K562 (cell line): ENCODE measurements around the gene MAN2A1. TPM values are rescaled to one million over a fixed set of nuclear protein-coding genes. Genes with fewer than 3 reads are reported as not detected.

Source experiments
- ATAC-seq: fragments of 200-7000 bp; cut with Tn5 transposase; 3 replicates; pipeline ENCODE4 v1.9.1; 2020; ENCODE audit warnings: moderate library complexity
- BruUV-seq: library from RNA; stranded (reverse); fragments of 400-500 nt; replicated peaks from 2 replicates; lab custom pipeline; 2021; lab: Mats Ljungman, UMichigan
- CTCF ChIA-PET: fragments of 300-600 bp; formaldehyde crosslinking; extraction: SDS; loops from one replicate; lab custom pipeline; 2021; ENCODE audit warnings: low intra/inter-chr PET ratio; lab: Yijun Ruan, JAX
- POLR2A ChIA-PET: fragments of 300-600, 350-650 bp; sonication (Branson Sonifier 250); formaldehyde crosslinking; extraction: SDS; loops from one replicate; lab custom pipeline; 2021; ENCODE audit warnings: antibody characterized with exemption, inconsistent platforms; lab: Yijun Ruan, JAX
- DNase-seq, 4 experiments: peaks; one replicate each; pipeline versions ENCODE4 v3.0.0 to v3.0.0-alpha.2; 2011 to 2018; ENCODE audit warnings: low spot score in 3 of 4, mixed read lengths in 3 of 4; ENCODE audit errors: extremely low read depth in 1 of 4
- FAIRE-seq: peaks from 2 replicates; lab custom pipeline; 2011; peaks lifted over from hg19 to GRCh38; lab: Jason Lieb, UNC
- H2AFZ ChIP-seq: 2 replicates; pipeline ENCODE4 v1.6.0; 2011; ENCODE audit warnings: low read depth, low read length, control low read depth, inconsistent platforms
- H3K27ac ChIP-seq: fragments of 200-600 bp; 3 replicates; pipeline ENCODE4 v1.8.0; 2011; ENCODE audit warnings: low read depth, mild to moderate bottlenecking, control low read depth, inconsistent platforms, low read length, moderate library complexity, mixed read lengths; ENCODE audit errors: extremely low read depth
- H3K27me3 ChIP-seq, 2 experiments: fragments of 300-600 bp in 1 of 2; 2 replicates in 1 of 2; 3 replicates in 1 of 2; pipeline versions ENCODE4 v1.6.0 to v1.8.0; 2011; ENCODE audit warnings: inconsistent platforms in 2 of 2, low read length in 2 of 2, mild to moderate bottlenecking in 1 of 2, mixed read lengths in 1 of 2, moderate library complexity in 1 of 2; ENCODE audit not compliant: control insufficient read depth in 2 of 2, insufficient read depth in 2 of 2
- H3K36me3 ChIP-seq: fragments of 300-600 bp; 3 replicates; pipeline ENCODE4 v1.8.0; 2011; ENCODE audit warnings: mild to moderate bottlenecking, low read length, inconsistent platforms; ENCODE audit not compliant: control insufficient read depth, insufficient read depth
- H3K4me1 ChIP-seq, 2 experiments: fragments of 200-600 bp in 1 of 2; replicated peaks in 1 of 2; 2 replicates in 1 of 2; 3 replicates in 1 of 2; pipeline versions ENCODE4 v1.5.1 to v1.8.0; 2011; ENCODE audit warnings: inconsistent platforms in 2 of 2, low read length in 2 of 2, mild to moderate bottlenecking in 1 of 2, mixed read lengths in 1 of 2, moderate library complexity in 1 of 2; ENCODE audit not compliant: control insufficient read depth in 2 of 2, insufficient read depth in 2 of 2
- H3K4me2 ChIP-seq: 2 replicates; pipeline ENCODE4 v1.6.1; 2011; ENCODE audit warnings: low read length, control low read depth, inconsistent platforms, mixed read lengths; ENCODE audit not compliant: insufficient read depth
- H3K4me3 ChIP-seq: fragments of 200-600 bp; sonication (generic), shearing (Covaris generic); 2 replicates; pipeline ENCODE4 v1.5.1; 2016; ENCODE audit warnings: control low read depth, inconsistent platforms
- H3K79me2 ChIP-seq: fragments of 200-600 bp; 3 replicates; pipeline ENCODE4 v1.8.0; 2011; ENCODE audit warnings: low read length, inconsistent platforms; ENCODE audit not compliant: control insufficient read depth, insufficient read depth
- H3K9ac ChIP-seq, 2 experiments: 2 replicates each; pipeline versions ENCODE4 v1.6.0 to v1.6.1; 2011; ENCODE audit warnings: low read depth in 2 of 2, low read length in 2 of 2, control low read depth in 1 of 2, inconsistent platforms in 1 of 2, mild to moderate bottlenecking in 1 of 2, mixed read lengths in 1 of 2; ENCODE audit not compliant: insufficient read depth in 1 of 2
- H3K9me1 ChIP-seq: one replicate; pipeline ENCODE4 v1.6.0; 2011; ENCODE audit warnings: inconsistent platforms, mild to moderate bottlenecking, low read length, moderate library complexity; ENCODE audit not compliant: control insufficient read depth, insufficient read depth
- H3K9me3 ChIP-seq: replicated peaks from 2 replicates; pipeline ENCODE4 v1.5.1; 2011; ENCODE audit warnings: low read depth, low read length, inconsistent platforms; ENCODE audit not compliant: control insufficient read depth, insufficient read depth
- H4K20me1 ChIP-seq: replicated peaks from 2 replicates; pipeline ENCODE4 v1.6.1; 2011; ENCODE audit warnings: low read length, inconsistent platforms, mixed read lengths; ENCODE audit not compliant: control insufficient read depth, insufficient read depth
- BCL6 ChIP-seq: fragments of 250-450 bp; sonication (Bioruptor Pico); IDR thresholded peaks from 2 replicates; pipeline ENCODE4 v1.4.0; 2020
- NCOR1 ChIP-seq: fragments of 450-650 bp; IDR thresholded peaks from 2 replicates; pipeline ENCODE4 v1.6.1; 2016; ENCODE audit warnings: mild to moderate bottlenecking, moderate library complexity
- PBX2 ChIP-seq, 2 experiments: IDR thresholded peaks in 1 of 2; conservative IDR thresholded peaks in 1 of 2; 2 replicates each; pipeline ENCODE4 v1.6.1; 2016; ENCODE audit warnings: low read depth in 2 of 2, mild to moderate bottlenecking in 1 of 2, missing compliant biosample characterization in 1 of 2, missing genetic modification characterization in 1 of 2, moderate library complexity in 1 of 2
- PTBP1 ChIP-seq: fragments of 200-400 bp; formaldehyde crosslinking; IDR thresholded peaks from 2 replicates; pipeline ENCODE4 v1.6.1; 2017; ENCODE audit warnings: low read depth, low read length
- TEAD1 ChIP-seq, 2 experiments: fragments of 450-650 bp in 1 of 2; sonication (generic) in 1 of 2; formaldehyde crosslinking; IDR thresholded peaks; 2 replicates each; pipeline versions ENCODE4 v1.4.0 to v1.8.0; 2020 to 2022; ENCODE audit warnings: mild to moderate bottlenecking in 2 of 2, missing genetic modification reagents in 1 of 2
- TRIM25 ChIP-seq: fragments of 450-650 bp; IDR thresholded peaks from 2 replicates; pipeline ENCODE4 v1.7.0; 2016; ENCODE audit warnings: borderline replicate concordance
- ZNF24 ChIP-seq: fragments of 450-650 bp; IDR thresholded peaks from 2 replicates; pipeline ENCODE4 v1.6.1; 2016
- WGBS: fragments of 100-300 bp; shearing (Covaris generic); methylation state at CpG from one replicate; pipeline ENCODE4 v1.1.6; 2016; ENCODE audit warnings: low coverage, mixed read lengths; ENCODE audit not compliant: insufficient coverage; ENCODE audit errors: missing lambda C conversion rate; 5-methylcytosine and 5-hydroxymethylcytosine counted together
- in situ Hi-C: fragments of 300-500 bp; cut with MboI; formaldehyde crosslinking; loops from 4 replicates; pipeline ENCODE4 v1.15.0; 2018; ENCODE audit warnings: inconsistent platforms, mixed read lengths
- intact Hi-C: fragments of 100-400 bp; cut with micrococcal nuclease; formaldehyde crosslinking; loops from 2 replicates; pipeline ENCODE4 v1.14.2; 2022
- polyA plus RNA-seq, 8 experiments: library from polyadenylated mRNA; depleted of rRNA in 4 of 8; stranded (reverse) in 5 of 8; unstranded in 3 of 8; fragments of >200 nt; fragmentation: Nextera tagmentation in 2 of 8; fragmentation: Illumina TruSeq in 1 of 8; extraction: Ambion mirVana in 2 of 8; extraction: Trizol in 1 of 8; gene quantifications; 2 replicates each; pipeline versions ENCODE4 v1.2.1 to v1.2.3, GENCODE V29; 2011 to 2014; ENCODE audit warnings: inconsistent platforms in 1 of 8, missing spikeins in 1 of 8
- total RNA-seq, 7 experiments: library from RNA; depleted of rRNA in 6 of 7; stranded (reverse); fragments of >200 nt in 6 of 7; fragmentation: Illumina TruSeq in 2 of 7; extraction: Trizol in 2 of 7; gene quantifications; 2 replicates each; pipeline versions ENCODE4 v1.2.1 to v1.2.3, GENCODE V29; 2011 to 2021; ENCODE audit warnings: low replicate concordance in 1 of 7
- TF ChIP-seq, protein P1 (sequence below): fragments of 450-650 bp; formaldehyde crosslinking; IDR thresholded peaks from 2 replicates; pipeline ENCODE4 v1.4.0; 2020; ENCODE audit warnings: mild to moderate bottlenecking, moderate library complexity
- TF ChIP-seq, protein P2 (sequence below): sonication (generic); formaldehyde crosslinking; IDR thresholded peaks from 2 replicates; pipeline ENCODE4 v1.8.1; 2022; ENCODE audit warnings: missing genetic modification reagents

MAN2A1 gene
- total and polyA plus RNA-seq, 9 of the 15 experiments (the other 6 are each of a cell fraction or from before 2014, with no cell fraction given), result 5.2 to 32.0 (median 19.8) TPM

DNA sequence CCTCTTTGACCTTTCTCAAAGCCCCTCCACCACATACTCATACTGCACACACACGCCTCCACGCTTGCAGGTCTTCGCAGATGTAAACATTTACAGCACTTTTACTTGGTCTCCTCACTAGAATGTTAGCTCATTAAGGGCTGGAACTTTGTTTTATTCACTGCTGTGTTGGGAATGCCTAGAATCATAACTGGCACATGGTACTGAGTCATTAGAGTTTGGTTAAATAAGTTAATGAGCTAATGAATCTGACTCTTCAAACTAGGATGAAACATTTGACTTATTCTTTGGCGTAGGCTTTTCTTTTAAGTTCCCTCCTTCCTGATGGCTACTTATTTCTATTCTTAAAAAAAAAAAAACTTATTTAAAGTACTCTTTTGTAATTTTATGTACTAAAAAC is 28.9 kb downstream of the MAN2A1 start:
- Histone ChIP-seq H3K9me3 (no peaks in the 10 kb centered on the region), H3K79me2 (peaks cover 10% of the 10 kb centered on the region), H2AFZ (no peak overlapping the region), H3K27ac (no peak overlapping the region), H3K9ac (no peak overlapping the region), H3K4me1 (peaks cover 5 to 9% of the 10 kb centered on the region in 2 experiments; a peak in 3 of 5 replicates), H3K36me3 (peaks cover 26% of the 10 kb centered on the region; the same call in 2 of the 3 replicates), H4K20me1 (no peaks in the 10 kb centered on the region), H3K4me3 (no peak overlapping the region), H3K4me2 (no peak overlapping the region), H3K27me3 (no peaks in the 10 kb centered on the region), H3K9me1 (no peaks in the 10 kb centered on the region)
- FAIRE-seq (no peak), ATAC-seq (no peak), DNase-seq (no peak)
- TF ChIP-seq ZNF24 (no peak), TRIM25 (no peak), PBX2 (CRISPR knock-in tag; IDR thresholded peaks at IDR 0.05; ENCODE audit: low read depth) (no peak), PBX2 (tag; conservative IDR thresholded peaks at IDR 0.05; ENCODE audit: low read depth) (no peak), BCL6 (CRISPR knock-in tag) (no peak), PTBP1 (no peak), NCOR1 (no peak), TEAD1 (CRISPR knock-in tag; IDR thresholded peaks at IDR 0.05) (no peak)
- TF ChIP-seq, protein P1, sequence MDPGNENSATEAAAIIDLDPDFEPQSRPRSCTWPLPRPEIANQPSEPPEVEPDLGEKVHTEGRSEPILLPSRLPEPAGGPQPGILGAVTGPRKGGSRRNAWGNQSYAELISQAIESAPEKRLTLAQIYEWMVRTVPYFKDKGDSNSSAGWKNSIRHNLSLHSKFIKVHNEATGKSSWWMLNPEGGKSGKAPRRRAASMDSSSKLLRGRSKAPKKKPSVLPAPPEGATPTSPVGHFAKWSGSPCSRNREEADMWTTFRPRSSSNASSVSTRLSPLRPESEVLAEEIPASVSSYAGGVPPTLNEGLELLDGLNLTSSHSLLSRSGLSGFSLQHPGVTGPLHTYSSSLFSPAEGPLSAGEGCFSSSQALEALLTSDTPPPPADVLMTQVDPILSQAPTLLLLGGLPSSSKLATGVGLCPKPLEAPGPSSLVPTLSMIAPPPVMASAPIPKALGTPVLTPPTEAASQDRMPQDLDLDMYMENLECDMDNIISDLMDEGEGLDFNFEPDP (CRISPR knock-in tag), result no peak
- TF ChIP-seq, protein P2, sequence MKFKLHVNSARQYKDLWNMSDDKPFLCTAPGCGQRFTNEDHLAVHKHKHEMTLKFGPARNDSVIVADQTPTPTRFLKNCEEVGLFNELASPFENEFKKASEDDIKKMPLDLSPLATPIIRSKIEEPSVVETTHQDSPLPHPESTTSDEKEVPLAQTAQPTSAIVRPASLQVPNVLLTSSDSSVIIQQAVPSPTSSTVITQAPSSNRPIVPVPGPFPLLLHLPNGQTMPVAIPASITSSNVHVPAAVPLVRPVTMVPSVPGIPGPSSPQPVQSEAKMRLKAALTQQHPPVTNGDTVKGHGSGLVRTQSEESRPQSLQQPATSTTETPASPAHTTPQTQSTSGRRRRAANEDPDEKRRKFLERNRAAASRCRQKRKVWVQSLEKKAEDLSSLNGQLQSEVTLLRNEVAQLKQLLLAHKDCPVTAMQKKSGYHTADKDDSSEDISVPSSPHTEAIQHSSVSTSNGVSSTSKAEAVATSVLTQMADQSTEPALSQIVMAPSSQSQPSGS, result no peak
- in situ Hi-C loops (no loop called here), intact Hi-C loops (no loop called here)
- ChIA-PET POLR2A (interaction anchor here (0.8 to 1.1 kb wide), 2 partner anchors 21 to 28 kb away, joined by 3 read pairs; no protein-coding TSS in a partner anchor), CTCF (no interaction called here)
- no TSS peak for BruUV-seq
- WGBS, result 90% methylated on average over 4 of the region's 4 CpGs
